GM21576 (cell line): ENCODE data around the gene CNTN5.
"Not testable (repeated sequence)": the region's sequence is repeated elsewhere in the genome, so short reads cannot be mapped to it uniquely, and the experiment has no call there.

Source experiments
- ATAC-seq: cut with Tn5 transposase; IDR thresholded peaks from one replicate; pipeline ENCODE4 v1.9.1; 2021; ENCODE audit warnings: mild to moderate bottlenecking, moderate library complexity; ENCODE audit not compliant: unreplicated experiment

The CNTN5 gene

DNA sequence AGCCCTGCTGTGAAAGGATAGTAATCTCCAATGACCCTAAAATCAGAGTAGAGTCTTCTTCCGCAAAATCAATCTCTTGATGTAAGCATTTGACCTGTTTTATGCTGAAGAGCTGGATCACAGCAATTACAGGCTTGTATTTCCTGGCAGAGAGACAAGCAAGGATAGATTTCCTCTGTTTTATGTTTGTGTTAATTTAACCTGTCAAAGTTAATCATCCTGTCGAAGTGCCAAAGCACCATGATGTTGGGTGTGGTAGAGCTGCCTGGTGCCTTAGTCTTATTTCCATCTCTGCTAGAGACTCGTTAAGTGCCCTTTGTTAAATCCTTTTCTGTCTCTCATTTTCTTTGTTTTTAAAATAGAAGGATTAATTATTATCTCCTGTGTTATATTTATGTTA lies 248.1 kb downstream of the CNTN5 start:
- ATAC-seq = no peak

DNA sequence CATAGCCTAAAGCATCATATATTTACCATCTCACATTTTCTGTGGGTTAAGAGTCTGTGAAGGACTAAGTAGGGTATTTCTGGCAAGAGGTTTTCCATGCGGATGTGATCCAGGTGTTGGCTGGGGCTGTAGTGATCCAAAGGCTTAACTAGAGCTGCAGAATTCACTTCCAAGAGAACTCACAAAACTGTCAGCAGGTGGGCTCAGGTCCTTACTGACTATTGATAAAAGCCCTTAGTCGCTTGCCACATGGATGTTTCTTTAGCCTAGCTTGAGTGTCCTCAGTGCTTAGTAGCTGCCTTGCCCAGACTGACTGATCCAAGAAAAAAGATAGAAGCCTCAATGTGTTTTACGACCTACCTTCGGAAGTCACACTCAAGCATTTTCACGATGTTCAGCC lies 250.8 kb downstream of the CNTN5 start:
- no peak for ATAC-seq

DNA sequence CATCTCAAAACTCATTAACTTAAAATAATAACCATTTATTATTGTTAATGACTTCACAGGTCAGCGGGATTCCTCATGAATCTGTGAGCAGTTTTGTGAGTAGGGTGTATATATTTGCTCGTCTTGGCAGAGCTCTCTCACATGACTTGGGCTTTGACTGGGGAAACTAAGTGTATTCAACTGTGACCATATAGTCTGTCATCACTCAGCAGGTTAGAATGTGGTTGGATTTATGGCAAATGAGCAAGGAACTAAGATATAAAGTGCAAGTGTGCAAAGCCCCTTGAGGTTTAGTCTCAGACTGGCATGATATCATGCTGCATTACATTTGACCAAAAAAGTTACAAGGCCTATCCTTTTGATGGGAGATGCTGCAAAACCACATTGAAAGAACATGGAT lies 254.8 kb downstream of the CNTN5 start:
- no peak for ATAC-seq

DNA sequence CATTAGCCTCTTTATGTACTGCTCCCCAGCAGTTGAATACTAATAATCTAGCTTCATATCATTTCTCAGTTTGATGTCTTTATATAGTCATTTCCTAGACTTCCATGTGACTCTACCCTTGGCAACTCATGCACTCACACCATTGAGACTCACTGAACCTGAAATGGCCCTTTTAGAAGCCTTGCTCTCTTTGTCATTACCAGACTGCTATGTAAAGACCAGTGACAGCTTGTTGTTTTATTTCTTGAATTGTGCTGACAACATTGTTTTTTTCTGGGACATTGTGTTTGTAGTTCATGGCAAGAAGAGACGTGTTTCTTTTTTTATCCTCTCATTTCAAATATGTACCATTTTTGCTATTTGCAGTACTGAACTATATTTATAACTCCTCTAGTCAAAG lies 256.5 kb downstream of the CNTN5 start:
- ATAC-seq = no peak

DNA sequence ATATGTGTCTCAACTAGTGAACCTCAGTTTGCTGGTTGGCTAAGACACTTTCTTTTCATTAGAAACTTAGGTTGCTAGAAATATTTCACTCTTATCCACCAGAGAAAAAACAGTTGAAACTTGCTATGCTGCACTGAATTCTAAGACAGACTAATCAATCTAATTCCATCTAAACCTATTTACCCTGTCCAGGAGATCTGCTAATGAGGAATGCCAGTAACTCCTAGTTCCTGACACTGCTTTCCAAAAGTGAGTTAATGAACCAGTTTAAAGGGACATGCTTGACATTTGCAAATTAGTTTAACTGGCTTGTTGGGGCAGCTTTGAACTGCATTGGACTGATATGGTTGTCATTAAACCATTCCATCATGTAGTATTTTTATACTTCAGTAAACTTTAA lies 258.5 kb downstream of the CNTN5 start:
- no peak for ATAC-seq

DNA sequence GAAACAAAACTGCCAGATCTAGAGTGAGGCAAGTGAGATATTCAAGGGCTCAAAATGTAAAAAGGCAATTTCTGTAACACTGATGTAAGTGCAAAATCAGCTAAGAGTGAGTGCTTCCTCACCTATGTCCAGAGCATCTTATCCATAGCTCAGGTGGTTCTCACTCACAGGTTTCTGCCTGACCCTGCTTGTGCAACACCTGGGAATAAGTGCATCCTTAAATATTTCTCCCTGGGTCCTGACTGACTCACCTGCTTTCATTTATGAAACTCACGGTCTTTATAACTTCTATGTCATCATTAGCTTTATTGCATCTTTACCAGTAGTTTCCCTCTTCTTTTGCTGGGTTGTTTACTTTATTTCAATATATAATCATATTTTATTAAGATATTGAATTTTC lies 260.6 kb downstream of the CNTN5 start:
- ATAC-seq = no peak

DNA sequence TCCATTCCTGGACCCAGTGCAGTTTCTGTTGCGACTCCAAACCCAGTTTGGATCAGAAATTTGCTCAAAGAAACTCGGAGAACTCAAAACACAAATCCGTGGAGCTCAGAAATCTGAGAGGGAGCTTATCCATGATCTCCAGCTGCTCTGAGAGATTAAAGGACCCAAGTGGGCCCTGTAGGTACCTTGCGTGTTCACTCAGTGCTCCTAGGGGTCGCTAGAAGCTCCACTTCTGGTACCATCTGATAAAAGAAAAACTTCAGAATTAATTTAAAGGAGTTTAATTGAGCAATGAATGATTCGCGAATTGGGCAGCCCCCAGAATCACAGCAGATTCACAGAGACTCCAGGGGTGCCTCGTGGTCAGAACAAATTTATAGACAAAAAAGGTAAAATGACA lies 277.2 kb downstream of the CNTN5 start:
- not testable (repeated sequence) for ATAC-seq

DNA sequence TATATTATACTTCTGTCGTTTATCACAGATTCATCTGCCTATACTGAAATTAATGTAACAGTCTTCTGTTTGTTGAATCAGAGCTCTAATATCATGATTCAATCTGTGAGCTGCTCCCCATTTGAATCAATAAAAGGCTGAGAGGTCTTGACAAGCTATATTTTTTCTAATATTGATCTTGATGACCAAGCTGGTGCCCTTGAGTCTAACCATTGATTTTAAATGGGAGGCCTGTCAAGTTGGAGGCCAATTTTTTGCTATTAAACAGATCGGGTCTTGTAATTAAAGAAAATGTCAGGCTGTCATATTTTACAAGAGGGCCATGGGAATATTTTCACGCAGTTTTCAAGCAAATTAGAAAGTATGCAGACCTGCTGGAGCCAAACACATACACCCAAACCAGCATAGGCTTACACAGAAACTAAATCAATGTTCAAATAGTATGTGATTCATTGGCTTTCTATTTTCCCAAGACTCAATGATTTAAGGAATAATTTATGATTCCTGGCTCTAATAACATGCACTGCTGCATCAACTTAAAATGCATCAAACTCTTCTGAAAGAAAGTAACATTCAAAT lies 286.9 kb downstream of the CNTN5 start:
- ATAC-seq = no peak

DNA sequence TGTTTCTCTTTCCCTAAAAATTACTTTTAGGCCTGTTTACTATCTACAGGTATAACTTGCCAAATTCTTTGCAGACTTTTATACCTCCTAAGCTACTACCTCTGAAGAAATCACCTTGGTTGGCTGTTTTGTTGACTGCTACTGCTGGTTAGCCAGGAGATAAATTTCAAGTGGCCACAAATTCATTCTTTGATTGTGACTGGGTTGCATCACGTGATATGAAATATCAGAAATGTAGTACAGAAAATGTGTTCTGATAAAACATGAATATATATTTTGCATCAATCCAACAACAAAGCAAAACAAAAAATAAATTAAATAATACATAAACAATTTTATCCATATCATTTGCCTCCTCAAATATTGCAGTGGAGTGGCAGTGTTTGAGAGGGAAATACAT lies 291.1 kb downstream of the CNTN5 start:
- no peak for ATAC-seq

DNA sequence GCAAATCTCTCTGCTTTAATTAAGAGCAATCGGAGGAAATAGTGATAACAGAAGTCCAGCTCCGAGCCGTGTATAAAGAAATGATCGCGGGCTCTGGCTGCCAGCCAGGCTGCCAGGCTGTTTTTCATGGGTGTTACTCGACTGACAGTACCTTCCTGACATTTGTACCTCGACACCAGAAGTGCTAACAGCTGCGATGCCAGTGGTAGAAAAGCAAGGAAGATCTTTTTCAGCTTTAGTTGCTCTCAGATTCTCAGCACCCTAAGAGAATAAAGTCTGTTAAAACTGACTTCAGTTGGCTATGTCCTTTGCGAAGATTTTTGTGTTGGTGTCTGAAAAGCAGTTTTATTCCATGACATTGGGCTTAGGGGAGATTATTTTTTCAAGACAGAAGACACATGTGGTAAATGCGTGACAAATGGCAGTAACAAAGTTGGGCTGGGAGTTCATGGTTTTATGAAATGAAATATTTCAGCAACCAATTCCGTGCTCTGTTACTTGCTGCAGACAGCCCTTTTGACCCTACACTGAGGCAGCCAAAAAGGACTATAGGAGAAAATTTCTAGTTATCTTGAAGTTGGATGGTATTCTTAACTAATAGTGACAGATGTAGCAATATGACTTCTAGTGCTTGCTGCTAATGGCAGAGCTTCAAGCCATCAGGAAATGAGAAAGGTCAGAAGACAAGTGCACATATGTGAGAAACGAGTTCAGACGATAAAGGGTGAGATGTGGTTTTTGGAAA lies 296.2 kb downstream of the CNTN5 start:
- ATAC-seq = no peak

DNA sequence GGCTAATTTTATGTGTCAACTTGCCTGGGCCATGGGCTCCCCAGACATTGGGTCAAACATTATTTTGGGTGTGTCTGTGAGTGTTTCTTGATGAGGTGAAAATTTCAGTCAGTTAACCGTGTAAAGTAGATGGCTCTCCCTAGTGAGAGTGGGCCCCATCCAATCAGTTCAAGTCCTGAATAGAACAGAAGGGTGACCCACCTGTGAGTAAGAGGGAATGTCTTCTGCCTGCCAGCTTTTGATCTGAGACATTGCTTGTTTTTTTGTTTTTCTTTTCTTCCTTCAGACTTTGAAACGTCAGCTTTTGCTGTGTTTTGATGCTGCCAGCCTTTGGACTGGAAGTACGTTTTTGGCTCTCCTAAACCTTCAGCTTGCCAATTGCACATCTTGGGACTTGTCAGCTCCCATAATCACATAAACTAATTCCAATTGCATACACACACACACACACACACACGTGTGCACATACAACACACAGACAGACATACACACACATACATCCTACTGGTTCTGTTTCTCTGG lies 300.1 kb downstream of the CNTN5 start:
- no peak for ATAC-seq

DNA sequence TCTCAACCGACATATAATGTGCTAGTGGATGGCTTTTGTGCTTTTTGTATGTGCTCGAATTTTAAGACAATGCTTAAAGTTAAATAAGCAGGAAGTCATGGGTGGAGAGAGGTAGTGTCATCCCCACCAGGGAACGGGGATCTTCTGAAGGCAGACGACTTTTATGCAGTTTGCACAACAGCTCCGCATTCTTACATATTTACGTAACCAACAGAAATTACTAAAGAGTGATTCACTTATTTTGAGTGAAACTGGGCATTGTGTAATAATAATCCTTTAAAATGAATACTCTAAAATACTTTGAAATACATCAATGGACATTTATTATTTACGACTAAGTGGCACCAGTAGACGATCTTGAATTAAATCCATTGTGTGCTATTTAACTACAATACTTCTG lies 305.1 kb downstream of the CNTN5 start:
- no peak for ATAC-seq

DNA sequence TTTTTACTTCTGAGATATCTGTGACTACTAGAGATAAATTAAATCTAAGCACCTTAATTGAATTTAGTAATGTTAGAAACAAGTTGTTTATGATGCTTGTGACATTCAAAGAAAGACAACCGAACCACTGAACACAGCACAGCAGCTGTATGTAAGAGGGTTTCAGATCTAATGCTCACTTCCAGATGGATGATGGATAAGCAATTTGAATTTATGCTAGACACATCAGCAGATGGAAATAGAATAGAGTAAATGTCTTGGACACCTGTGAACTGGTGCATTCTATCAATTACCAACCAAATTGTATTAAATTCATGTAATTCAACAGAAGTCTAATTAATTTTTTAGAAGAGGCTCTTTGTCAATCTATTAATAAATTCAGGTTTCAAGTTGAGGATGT lies 306.3 kb downstream of the CNTN5 start:
- no peak for ATAC-seq

DNA sequence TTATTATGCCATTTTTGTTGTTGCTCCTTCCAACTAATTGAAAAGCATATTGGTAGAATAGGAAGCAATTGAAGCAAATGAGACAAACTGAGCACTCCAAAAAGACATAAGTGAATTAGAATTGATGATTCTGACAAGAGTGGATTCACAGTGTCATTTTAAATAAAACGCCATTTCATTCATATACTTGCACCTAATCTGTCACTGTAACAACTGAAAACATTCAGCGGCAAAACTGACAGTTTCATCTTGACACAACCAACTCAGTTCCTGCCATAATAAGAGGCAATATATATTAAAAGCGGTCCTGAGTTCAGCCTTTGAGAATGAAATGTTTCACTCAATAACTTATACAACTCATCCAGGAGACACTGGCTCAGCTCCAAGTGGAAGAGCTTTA lies 306.8 kb downstream of the CNTN5 start:
- ATAC-seq = no peak

DNA sequence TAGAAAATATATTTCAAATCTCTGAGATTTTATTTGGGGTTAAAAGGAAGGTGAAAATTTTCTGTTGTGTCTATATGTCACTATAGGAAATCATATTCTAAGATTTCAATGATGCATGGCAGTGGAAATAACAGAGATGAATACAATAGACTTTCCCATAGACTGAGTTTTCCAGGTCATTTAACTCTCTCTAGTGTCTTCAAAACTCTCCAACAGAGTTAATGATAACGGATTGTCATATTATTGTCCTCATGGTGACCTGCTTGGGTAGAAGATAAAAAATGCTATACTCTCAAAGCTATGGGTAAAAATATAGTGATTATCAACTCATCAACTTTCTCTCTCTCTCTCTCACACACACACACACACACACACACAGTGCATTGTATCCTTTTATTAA lies 312.9 kb downstream of the CNTN5 start:
- no peak for ATAC-seq

DNA sequence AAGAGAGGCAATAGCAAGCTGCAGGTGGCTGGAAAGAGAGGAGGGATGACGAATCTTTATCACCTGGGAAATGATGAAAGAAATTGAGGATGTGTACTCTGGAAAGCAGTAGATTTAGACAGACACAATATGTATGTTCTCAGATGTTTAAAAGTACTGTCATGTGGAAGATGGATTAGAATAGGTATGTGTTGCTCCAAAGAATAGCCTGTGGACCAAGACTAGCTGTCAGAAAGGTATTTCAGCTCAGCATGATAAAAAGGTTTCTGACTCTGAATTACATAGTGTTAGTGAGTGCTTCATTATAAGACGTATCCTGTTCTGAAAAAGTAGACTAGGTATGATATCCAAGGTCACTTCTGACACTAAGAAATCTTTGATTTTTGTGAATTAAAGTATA lies 322.4 kb downstream of the CNTN5 start:
- no peak for ATAC-seq

DNA sequence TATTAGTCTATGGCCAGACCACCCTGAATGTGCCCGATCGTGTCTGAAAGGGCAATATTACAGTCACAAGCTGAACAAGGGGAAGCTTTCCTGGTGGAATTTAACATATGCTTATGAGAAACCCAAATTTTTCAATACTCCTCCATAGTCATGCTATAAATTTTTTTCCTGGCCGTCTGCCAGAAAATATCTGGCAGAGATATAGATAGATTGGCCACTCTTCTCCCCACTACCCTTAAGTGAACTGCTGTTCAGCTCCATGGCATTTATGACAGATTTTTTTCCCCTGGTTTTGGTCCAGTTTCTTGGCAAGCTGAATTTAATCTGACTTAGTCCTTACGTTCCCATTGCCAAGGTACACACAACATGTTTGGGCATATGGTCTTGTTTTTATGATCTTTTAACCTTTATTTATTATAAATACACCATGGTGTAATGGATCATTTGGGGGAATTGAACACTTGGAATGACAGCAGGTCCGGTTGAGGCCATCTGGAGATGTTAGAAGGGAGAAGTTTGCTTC lies 328.5 kb downstream of the CNTN5 start:
- ATAC-seq = no peak

DNA sequence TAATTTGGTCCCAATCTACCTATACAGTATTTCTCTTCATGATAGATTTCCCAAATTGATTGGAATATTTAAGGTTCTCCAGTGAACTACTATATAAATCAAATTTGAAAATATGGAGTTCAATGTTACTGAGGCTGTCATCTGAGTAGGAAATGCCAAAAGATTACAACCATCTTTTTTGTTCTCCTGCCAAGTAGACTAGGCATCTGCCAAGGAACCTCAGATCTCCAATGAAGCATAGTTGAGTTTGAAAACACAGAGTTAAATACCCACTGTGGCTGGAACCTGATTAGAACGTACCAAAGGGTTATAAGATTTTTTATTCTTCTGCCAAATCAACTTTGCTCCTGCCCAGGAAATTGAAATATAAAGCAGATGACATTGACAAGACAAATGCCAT lies 330.9 kb downstream of the CNTN5 start:
- no peak for ATAC-seq

DNA sequence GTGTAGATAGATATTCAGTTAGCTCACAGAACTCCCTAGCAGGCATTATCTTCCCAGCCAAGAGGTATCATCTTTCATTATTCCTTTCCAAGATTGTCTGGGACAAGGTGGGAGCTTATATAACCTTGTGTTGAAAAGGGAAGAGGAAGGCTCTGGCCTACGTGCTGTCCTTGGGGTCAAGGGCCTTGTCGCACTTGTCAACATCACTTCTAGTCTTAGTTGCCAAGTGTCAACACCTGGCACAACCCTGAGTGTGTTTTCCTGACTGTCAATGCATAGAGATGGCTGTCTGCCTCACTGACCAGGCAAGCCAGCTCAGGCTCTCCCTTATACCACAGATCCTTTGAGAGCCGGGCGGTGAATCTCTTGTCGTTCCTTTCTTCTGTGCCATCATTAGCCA lies 331.9 kb downstream of the CNTN5 start:
- ATAC-seq = no peak

DNA sequence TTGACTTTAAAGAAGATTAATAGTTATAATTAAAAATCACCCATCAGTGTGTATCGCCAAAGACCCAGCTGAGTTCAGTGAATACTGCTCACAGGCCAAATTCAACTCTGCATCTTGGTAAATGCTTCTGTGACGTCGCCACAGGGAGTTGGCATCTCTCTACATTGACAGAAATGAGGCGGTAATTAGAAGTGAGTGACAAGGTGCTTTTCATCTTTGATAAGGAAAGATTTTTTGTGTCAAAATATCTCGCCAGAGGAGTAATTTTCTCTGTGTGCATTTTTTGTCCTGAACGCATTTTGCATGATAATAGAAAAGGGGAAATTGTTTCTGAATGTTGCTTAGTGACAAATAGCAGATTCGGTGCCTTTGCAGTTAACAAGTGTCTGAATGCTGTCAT lies 345.8 kb downstream of the CNTN5 start:
- ATAC-seq = no peak

DNA sequence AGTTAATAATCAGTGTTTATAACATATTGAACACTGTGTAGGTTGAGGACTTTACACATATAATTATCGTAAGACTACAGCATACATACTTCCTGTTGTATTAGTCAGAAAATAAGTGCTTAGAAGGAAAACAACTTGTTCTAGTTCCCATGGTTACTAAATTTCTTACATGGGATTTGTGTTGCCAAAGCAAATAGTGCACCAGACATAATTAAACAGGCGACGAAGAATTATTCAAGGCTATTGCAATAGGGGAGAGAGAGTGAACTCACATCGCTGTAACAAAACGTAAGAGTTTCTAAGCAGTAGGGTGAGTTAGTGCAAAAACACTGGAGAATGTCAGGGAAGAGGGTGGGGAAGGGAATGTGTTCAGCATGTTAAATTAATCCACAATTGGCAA lies 347.8 kb downstream of the CNTN5 start:
- no peak for ATAC-seq

DNA sequence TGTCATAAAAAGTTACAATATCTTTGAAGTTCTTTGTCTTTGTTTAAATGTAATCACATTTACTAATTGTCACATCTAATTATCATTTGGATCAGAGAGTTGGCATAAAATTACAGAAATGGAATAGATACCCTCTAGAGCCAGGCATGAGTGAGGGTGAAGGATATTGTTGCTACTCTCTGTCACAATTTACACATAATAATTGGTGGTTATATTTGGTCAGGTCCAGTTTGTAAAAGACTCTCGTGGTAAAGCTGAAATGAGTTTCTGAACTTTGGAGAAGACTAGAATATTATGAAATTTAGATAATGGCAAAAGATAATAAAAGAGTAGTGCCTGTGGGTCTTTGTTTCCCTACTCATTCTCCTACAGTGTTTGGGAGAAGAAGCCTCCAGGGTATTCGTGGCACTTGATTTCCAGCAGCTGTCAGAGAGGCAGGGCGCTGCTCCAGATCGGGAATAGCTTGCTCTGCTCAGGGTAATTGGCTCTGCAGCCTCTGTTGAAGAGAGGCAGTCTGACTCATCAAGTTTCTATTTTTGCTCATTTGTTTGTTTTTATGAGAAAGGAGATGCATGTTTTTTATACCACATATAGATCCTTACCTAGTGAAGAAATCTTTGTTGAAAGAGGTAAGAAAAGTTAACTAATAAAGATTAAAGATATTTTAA lies 349.9 kb downstream of the CNTN5 start:
- no peak for ATAC-seq
